HepG2 (cell line): ENCODE measurements around the gene NARF. TPM values are rescaled to one million over a fixed set of nuclear protein-coding genes. Genes with fewer than 3 reads are reported as not detected.

ENCODE experiments used
- AKAP8 ChIP-seq: sonication (generic); formaldehyde crosslinking; IDR thresholded peaks from 2 replicates; pipeline ENCODE4 v1.5.1; 2020; ENCODE audit warnings: mild to moderate bottlenecking, missing genetic modification reagents
- BRD4 ChIP-seq: sonication (generic); formaldehyde crosslinking; IDR thresholded peaks from 2 replicates; pipeline ENCODE4 v1.4.0; 2020; ENCODE audit warnings: missing genetic modification reagents
- CHD4 ChIP-seq: fragments of 200-600 bp; sonication (generic); IDR thresholded peaks from 2 replicates; pipeline ENCODE4 v1.7.0; 2017; ENCODE audit warnings: mild to moderate bottlenecking, low read length, borderline replicate concordance
- EED ChIP-seq: sonication (generic); formaldehyde crosslinking; IDR thresholded peaks from 2 replicates; pipeline ENCODE4 v1.5.0; 2020; ENCODE audit warnings: mild to moderate bottlenecking, missing genetic modification reagents
- GPN1 ChIP-seq: sonication (generic); formaldehyde crosslinking; IDR thresholded peaks from 2 replicates; pipeline ENCODE4 v1.5.1; 2020; ENCODE audit warnings: missing genetic modification reagents, borderline replicate concordance
- HES4 ChIP-seq: sonication (generic); formaldehyde crosslinking; IDR thresholded peaks from 2 replicates; pipeline ENCODE4 v1.9.0; 2021; ENCODE audit warnings: mild to moderate bottlenecking, missing genetic modification reagents, borderline replicate concordance
- HMG20A ChIP-seq: IDR thresholded peaks from 2 replicates; pipeline ENCODE4 v1.6.1; 2016; ENCODE audit warnings: borderline replicate concordance
- HOXA9 ChIP-seq: sonication (generic); formaldehyde crosslinking; IDR thresholded peaks from 2 replicates; pipeline ENCODE4 v1.8.1; 2022; ENCODE audit warnings: missing genetic modification reagents, mild to moderate bottlenecking, moderate library complexity, borderline replicate concordance
- ISL2 ChIP-seq: sonication (generic); formaldehyde crosslinking; IDR thresholded peaks from 2 replicates; pipeline ENCODE4 v1.5.0; 2020; ENCODE audit warnings: missing genetic modification reagents
- JUN ChIP-seq: sonication (generic); formaldehyde crosslinking; IDR thresholded peaks from 2 replicates; pipeline ENCODE4 v1.4.0; 2020; ENCODE audit warnings: mild to moderate bottlenecking, missing genetic modification reagents
- KLF6 ChIP-seq: IDR thresholded peaks from 2 replicates; pipeline ENCODE4 v1.8.0; 2016; ENCODE audit warnings: missing biosample characterization, missing genetic modification reagents
- SP2 ChIP-seq: sonication (generic); formaldehyde crosslinking; IDR thresholded peaks from 2 replicates; pipeline ENCODE4 v1.5.1; 2020; ENCODE audit warnings: mild to moderate bottlenecking, missing genetic modification reagents
- SRSF1 ChIP-seq: fragments of 200-400 bp; formaldehyde crosslinking; optimal IDR thresholded peaks from 2 replicates; pipeline ENCODE3; 2017; ENCODE audit warnings: mild to moderate bottlenecking, low read depth, low read length, moderate library complexity
- TBL1XR1 ChIP-seq: fragments of 150-350 bp; IDR thresholded peaks from 2 replicates; pipeline ENCODE4 v1.6.1; 2014; ENCODE audit warnings: borderline replicate concordance, low read length; ENCODE audit not compliant: partially characterized antibody
- ZEB1 ChIP-seq: IDR thresholded peaks from 2 replicates; pipeline ENCODE4 v1.6.1; 2012; ENCODE audit warnings: mild to moderate bottlenecking, low read depth, inconsistent platforms; ENCODE audit not compliant: insufficient replicate concordance
- ZNF10 ChIP-seq: sonication (generic); formaldehyde crosslinking; IDR thresholded peaks from 2 replicates; pipeline ENCODE4 v1.4.0; 2020; ENCODE audit warnings: mild to moderate bottlenecking, low read depth, missing genetic modification reagents, borderline replicate concordance
- ZNF331 ChIP-seq: sonication (generic); formaldehyde crosslinking; IDR thresholded peaks from 2 replicates; pipeline ENCODE4 v1.4.0; 2020; ENCODE audit warnings: missing genetic modification reagents
- ZNF343 ChIP-seq: sonication (generic); formaldehyde crosslinking; IDR thresholded peaks from 2 replicates; pipeline ENCODE4 v1.4.0; 2020; ENCODE audit warnings: mild to moderate bottlenecking, missing genetic modification reagents
- ZNF563 ChIP-seq: sonication (generic); formaldehyde crosslinking; IDR thresholded peaks from 2 replicates; pipeline ENCODE4 v1.8.0; 2022; ENCODE audit warnings: mild to moderate bottlenecking, moderate library complexity, missing genetic modification reagents
- ZNF570 ChIP-seq: sonication (generic); formaldehyde crosslinking; IDR thresholded peaks from 2 replicates; pipeline ENCODE4 v1.4.0; 2020; ENCODE audit warnings: mild to moderate bottlenecking, missing genetic modification reagents, borderline replicate concordance
- ZNF616 ChIP-seq: sonication (generic); formaldehyde crosslinking; IDR thresholded peaks from 2 replicates; pipeline ENCODE4 v1.5.0; 2020; ENCODE audit warnings: low read depth, mild to moderate bottlenecking, missing genetic modification reagents
- ZNF629 ChIP-seq: sonication (generic); formaldehyde crosslinking; conservative IDR thresholded peaks from 2 replicates; pipeline ENCODE4 v1.5.0; 2020; ENCODE audit warnings: missing genetic modification reagents
- ZNF652 ChIP-seq: IDR thresholded peaks from 2 replicates; pipeline ENCODE4 v1.6.1; 2016; ENCODE audit warnings: low read depth, borderline replicate concordance
- ZNF776 ChIP-seq: sonication (generic); formaldehyde crosslinking; IDR thresholded peaks from 2 replicates; pipeline ENCODE4 v1.4.0; 2020; ENCODE audit warnings: mild to moderate bottlenecking, missing genetic modification reagents
- polyA plus RNA-seq, 8 experiments: library from polyadenylated mRNA; depleted of rRNA in 3 of 8; stranded (reverse) in 7 of 8; unstranded in 1 of 8; fragments of >200 nt; fragmentation: Illumina TruSeq in 4 of 8; extraction: Trizol in 4 of 8; gene quantifications; 2 replicates each; pipeline versions ENCODE4 v1.2.1 to v1.2.3, GENCODE V29; 2011 to 2016; ENCODE audit warnings: low read depth in 4 of 8, missing spikeins in 1 of 8, mixed read lengths in 1 of 8; ENCODE audit not compliant: insufficient read depth in 1 of 8
- total RNA-seq, 5 experiments: library from RNA; depleted of rRNA; stranded (reverse); fragments of >200 nt; fragmentation: Illumina TruSeq; extraction: Trizol; gene quantifications; 2 replicates each; pipeline ENCODE4 v1.2.3, GENCODE V29; 2016; ENCODE audit warnings: low read depth in 1 of 5
- TF ChIP-seq, protein P1 (sequence below): sonication (generic); formaldehyde crosslinking; IDR thresholded peaks from 2 replicates; pipeline ENCODE4 v1.4.0; 2020; ENCODE audit warnings: missing genetic modification reagents
- TF ChIP-seq, protein P2 (sequence below): sonication (generic); formaldehyde crosslinking; IDR thresholded peaks from 2 replicates; pipeline ENCODE4 v1.5.0; 2020; ENCODE audit warnings: mild to moderate bottlenecking, missing genetic modification reagents
- TF ChIP-seq, protein P3 (sequence below): sonication (generic); formaldehyde crosslinking; IDR thresholded peaks from 2 replicates; pipeline ENCODE4 v1.4.0; 2020; ENCODE audit warnings: mild to moderate bottlenecking, missing genetic modification reagents

The NARF gene
- total and polyA plus RNA-seq, 2 of the 13 experiments (the other 11 are each of a cell fraction or from before 2014, with no cell fraction given) = 61.1 to 144 TPM

DNA sequence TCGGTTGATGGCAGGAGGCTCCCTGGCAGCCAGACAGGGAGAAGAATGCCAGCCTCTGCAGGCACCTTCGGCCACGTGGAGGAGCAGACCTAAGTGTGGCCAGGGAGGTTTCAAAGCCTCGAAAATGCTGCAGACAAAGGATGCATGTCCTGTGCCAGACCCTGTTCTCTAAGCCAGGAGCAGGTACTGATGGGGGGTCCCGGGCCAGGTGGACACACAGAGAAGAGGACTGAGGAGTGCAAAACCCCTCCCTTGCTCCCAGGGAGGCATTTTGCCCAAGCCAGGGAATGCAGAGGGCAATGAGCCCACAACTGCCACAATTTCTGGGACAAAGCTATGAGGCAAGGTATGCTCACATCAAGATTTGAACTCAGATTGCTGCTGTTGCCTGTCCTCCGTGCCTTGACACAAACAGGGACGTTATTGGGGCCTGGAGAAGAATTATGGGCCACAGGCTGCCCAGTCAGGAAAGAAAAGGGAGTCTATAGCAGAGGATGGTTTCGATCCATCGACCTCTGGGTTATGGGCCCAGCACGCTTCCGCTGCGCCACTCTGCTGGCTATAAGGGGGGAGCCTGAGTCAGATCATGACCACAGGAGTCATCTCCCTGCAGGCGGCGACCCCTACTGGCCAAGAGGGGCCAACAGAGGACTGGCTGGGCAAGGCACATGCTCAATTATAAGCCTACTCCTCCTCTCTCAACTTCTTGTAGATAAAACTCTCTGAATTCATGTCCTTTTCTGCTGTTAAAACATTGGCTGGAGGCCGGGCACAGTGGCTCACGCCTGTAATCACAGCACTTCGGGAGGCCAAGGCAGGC is 35.9 kb downstream of the NARF start (continued):
- TF ChIP-seq ZEB1 (no peak), SRSF1 (no peak), ZNF10 (CRISPR knock-in tag) (no peak), ZNF616 (peak; percentile 25; the same call in 1 of the 2 replicates), JUN (CRISPR knock-in tag) (peak; percentile 82), KLF6 (CRISPR knock-in tag) (0 out of 2 replicates have a peak, but pooled peaks have one; percentile 38), ZNF652 (CRISPR knock-in tag) (no peak), ZNF343 (CRISPR knock-in tag) (peak; percentile 88; the same call in 1 of the 2 replicates), ZNF776 (CRISPR knock-in tag) (no peak; the same call in 1 of the 2 replicates), CHD4 (peak; percentile 97), AKAP8 (peak; percentile 90), HES4 (peak; percentile 71; the same call in 1 of the 2 replicates), ZNF570 (CRISPR knock-in tag) (0 out of 2 replicates have a peak, but pooled peaks have one; percentile 23), SP2 (CRISPR knock-in tag) (no peak), TBL1XR1 (no peak), GPN1 (CRISPR knock-in tag) (no peak), ISL2 (CRISPR knock-in tag) (peak; percentile 76), BRD4 (CRISPR knock-in tag) (0 out of 2 replicates have a peak, but pooled peaks have one; percentile 50), ZNF563 (CRISPR knock-in tag) (peak; percentile 87; the same call in 1 of the 2 replicates), HMG20A (CRISPR knock-in tag) (peak; percentile 71; the same call in 1 of the 2 replicates), HOXA9 (CRISPR knock-in tag) (no peak), ZNF629 (peak; percentile 77), EED (CRISPR knock-in tag) (peak; percentile 98), ZNF331 (peak; percentile 94)
- TF ChIP-seq, protein P1, sequence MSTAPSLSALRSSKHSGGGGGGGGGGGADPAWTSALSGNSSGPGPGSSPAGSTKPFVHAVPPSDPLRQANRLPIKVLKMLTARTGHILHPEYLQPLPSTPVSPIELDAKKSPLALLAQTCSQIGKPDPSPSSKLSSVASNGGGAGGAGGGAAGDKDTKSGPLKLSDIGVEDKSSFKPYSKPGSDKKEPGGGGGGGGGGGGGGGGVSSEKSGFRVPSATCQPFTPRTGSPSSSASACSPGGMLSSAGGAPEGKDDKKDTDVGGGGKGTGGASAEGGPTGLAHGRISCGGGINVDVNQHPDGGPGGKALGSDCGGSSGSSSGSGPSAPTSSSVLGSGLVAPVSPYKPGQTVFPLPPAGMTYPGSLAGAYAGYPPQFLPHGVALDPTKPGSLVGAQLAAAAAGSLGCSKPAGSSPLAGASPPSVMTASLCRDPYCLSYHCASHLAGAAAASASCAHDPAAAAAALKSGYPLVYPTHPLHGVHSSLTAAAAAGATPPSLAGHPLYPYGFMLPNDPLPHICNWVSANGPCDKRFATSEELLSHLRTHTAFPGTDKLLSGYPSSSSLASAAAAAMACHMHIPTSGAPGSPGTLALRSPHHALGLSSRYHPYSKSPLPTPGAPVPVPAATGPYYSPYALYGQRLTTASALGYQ (CRISPR knock-in tag) = no peak; the same call in 1 of the 2 replicates
- TF ChIP-seq, protein P2, sequence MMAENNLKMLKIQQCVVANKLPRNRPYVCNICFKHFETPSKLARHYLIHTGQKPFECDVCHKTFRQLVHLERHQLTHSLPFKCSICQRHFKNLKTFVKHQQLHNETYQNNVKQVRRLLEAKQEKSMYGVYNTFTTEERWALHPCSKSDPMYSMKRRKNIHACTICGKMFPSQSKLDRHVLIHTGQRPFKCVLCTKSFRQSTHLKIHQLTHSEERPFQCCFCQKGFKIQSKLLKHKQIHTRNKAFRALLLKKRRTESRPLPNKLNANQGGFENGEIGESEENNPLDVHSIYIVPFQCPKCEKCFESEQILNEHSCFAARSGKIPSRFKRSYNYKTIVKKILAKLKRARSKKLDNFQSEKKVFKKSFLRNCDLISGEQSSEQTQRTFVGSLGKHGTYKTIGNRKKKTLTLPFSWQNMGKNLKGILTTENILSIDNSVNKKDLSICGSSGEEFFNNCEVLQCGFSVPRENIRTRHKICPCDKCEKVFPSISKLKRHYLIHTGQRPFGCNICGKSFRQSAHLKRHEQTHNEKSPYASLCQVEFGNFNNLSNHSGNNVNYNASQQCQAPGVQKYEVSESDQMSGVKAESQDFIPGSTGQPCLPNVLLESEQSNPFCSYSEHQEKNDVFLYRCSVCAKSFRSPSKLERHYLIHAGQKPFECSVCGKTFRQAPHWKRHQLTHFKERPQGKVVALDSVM (CRISPR knock-in tag) = peak; percentile 84
- TF ChIP-seq, protein P3, sequence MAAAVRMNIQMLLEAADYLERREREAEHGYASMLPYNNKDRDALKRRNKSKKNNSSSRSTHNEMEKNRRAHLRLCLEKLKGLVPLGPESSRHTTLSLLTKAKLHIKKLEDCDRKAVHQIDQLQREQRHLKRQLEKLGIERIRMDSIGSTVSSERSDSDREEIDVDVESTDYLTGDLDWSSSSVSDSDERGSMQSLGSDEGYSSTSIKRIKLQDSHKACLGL (CRISPR knock-in tag) = peak; percentile 65; the same call in 1 of the 2 replicates
